GM23338 (cell line): ENCODE measurements around the gene AKAP7. TPM values are rescaled to one million over a fixed set of nuclear protein-coding genes. Genes with fewer than 3 reads are reported as not detected.

Experiments used
- ATAC-seq: fragments of 200-7000 bp; cut with Tn5 transposase; 3 replicates; pipeline ENCODE4 v1.9.1; 2020
- DNase-seq: peaks from one replicate; pipeline ENCODE4 v3.0.0-alpha.2; 2015; ENCODE audit warnings: low spot score
- H2AFZ ChIP-seq: fragments of 200-600 bp; sonication (generic); 2 replicates; pipeline ENCODE4 v1.8.0; 2016; ENCODE audit warnings: antibody characterized with exemption, mild to moderate bottlenecking, moderate library complexity
- H3F3A ChIP-seq: fragments of 200-600 bp; sonication (generic); replicated peaks from 2 replicates; pipeline ENCODE4 v1.8.0; 2017; ENCODE audit warnings: antibody characterized with exemption, mixed run types, low read depth
- H3K27ac ChIP-seq: fragments of 200-600 bp; sonication (generic); 2 replicates; pipeline ENCODE4 v1.6.1; 2016; ENCODE audit warnings: low read depth
- H3K27me3 ChIP-seq: fragments of 200-600 bp; sonication (generic); 2 replicates; pipeline ENCODE4 v1.8.0; 2016; ENCODE audit warnings: mild to moderate bottlenecking, mixed run types, moderate library complexity; ENCODE audit not compliant: insufficient read depth
- H3K36me3 ChIP-seq: fragments of 200-600 bp; sonication (generic); 2 replicates; pipeline ENCODE4 v1.8.0; 2016; ENCODE audit warnings: mild to moderate bottlenecking; ENCODE audit not compliant: insufficient read depth
- H3K4me1 ChIP-seq: fragments of 200-600 bp; sonication (generic); 2 replicates; pipeline ENCODE4 v1.8.0; 2016; ENCODE audit warnings: mild to moderate bottlenecking, moderate library complexity; ENCODE audit not compliant: insufficient read depth
- H3K4me2 ChIP-seq: fragments of 200-600 bp; sonication (generic); 2 replicates; pipeline ENCODE4 v1.7.1; 2017; ENCODE audit warnings: mixed run types
- H3K4me3 ChIP-seq: fragments of 200-600 bp; sonication (generic); 2 replicates; pipeline ENCODE4 v1.6.1; 2016; ENCODE audit warnings: mixed run types
- H3K79me2 ChIP-seq: fragments of 200-600 bp; sonication (generic); replicated peaks from 2 replicates; pipeline ENCODE4 v1.8.0; 2017; ENCODE audit warnings: mild to moderate bottlenecking; ENCODE audit not compliant: insufficient read depth
- H3K9me2 ChIP-seq: fragments of 200-600 bp; sonication (generic); 2 replicates; pipeline ENCODE4 v1.8.0; 2017; ENCODE audit not compliant: insufficient read depth
- H4K20me1 ChIP-seq: fragments of 200-600 bp; sonication (generic); replicated peaks from 2 replicates; pipeline ENCODE4 v1.8.0; 2017; ENCODE audit warnings: mild to moderate bottlenecking; ENCODE audit not compliant: insufficient read depth
- H3K27ac Mint-ChIP-seq: 2 replicates; pipeline ENCODE4 v1.8.0; 2020; ENCODE audit warnings: inconsistent platforms, mild to moderate bottlenecking, moderate library complexity, mixed read lengths
- H3K27me3 Mint-ChIP-seq: 3 replicates; pipeline ENCODE4 v1.8.0; 2022; ENCODE audit warnings: low read depth, mild to moderate bottlenecking, moderate library complexity, mixed read lengths, inconsistent platforms; ENCODE audit not compliant: insufficient read depth, poor library complexity
- H3K36me3 Mint-ChIP-seq: 3 replicates; pipeline ENCODE4 v1.8.0; 2021; ENCODE audit warnings: low read depth, mild to moderate bottlenecking, inconsistent platforms, moderate library complexity, mixed read lengths
- H3K4me1 Mint-ChIP-seq: 3 replicates; pipeline ENCODE4 v1.8.0; 2020; ENCODE audit warnings: mild to moderate bottlenecking, inconsistent platforms, mixed read lengths
- H3K4me3 Mint-ChIP-seq: 3 replicates; pipeline ENCODE4 v1.8.0; 2021; ENCODE audit warnings: moderate library complexity, mild to moderate bottlenecking, inconsistent platforms, mixed read lengths
- H3K9me3 Mint-ChIP-seq: 3 replicates; pipeline ENCODE4 v1.8.0; 2020; ENCODE audit warnings: moderate library complexity, mild to moderate bottlenecking, inconsistent platforms, mixed read lengths
- CREB1 ChIP-seq: fragments of 250-450 bp; sonication (Bioruptor Pico); IDR thresholded peaks from 2 replicates; pipeline ENCODE4 v1.5.0; 2020; ENCODE audit warnings: low read depth, mild to moderate bottlenecking, moderate library complexity
- ETS1 ChIP-seq: IDR thresholded peaks from 2 replicates; pipeline ENCODE4 v1.6.1; 2016; ENCODE audit warnings: antibody characterized with exemption
- EZH2 ChIP-seq: fragments of 200-600 bp; sonication (generic); IDR thresholded peaks from one replicate; pipeline ENCODE4 v1.8.0; 2017; ENCODE audit warnings: antibody characterized with exemption, mild to moderate bottlenecking, low read depth; ENCODE audit not compliant: unreplicated experiment
- EZH2phosphoT487 ChIP-seq: fragments of 200-600 bp; sonication (generic); IDR thresholded peaks from one replicate; pipeline ENCODE4 v1.8.1; 2018; ENCODE audit warnings: antibody characterized with exemption; ENCODE audit not compliant: unreplicated experiment
- JUNB ChIP-seq: IDR thresholded peaks from one replicate; pipeline ENCODE4 v1.6.1; 2016; ENCODE audit warnings: antibody characterized with exemption; ENCODE audit not compliant: unreplicated experiment
- NANOG ChIP-seq: IDR thresholded peaks from 2 replicates; pipeline ENCODE4 v1.6.1; 2016; ENCODE audit warnings: antibody characterized with exemption, borderline replicate concordance
- POLR2AphosphoS5 ChIP-seq: IDR thresholded peaks from 2 replicates; pipeline ENCODE4 v1.6.1; 2016; ENCODE audit warnings: antibody characterized with exemption, low read depth
- STAT1 ChIP-seq: IDR thresholded peaks from one replicate; pipeline ENCODE4 v1.6.1; 2016; ENCODE audit warnings: antibody characterized with exemption; ENCODE audit not compliant: unreplicated experiment
- ZNF114 ChIP-seq: fragments of 250-450 bp; sonication (Bioruptor Pico); IDR thresholded peaks from 2 replicates; pipeline ENCODE4 v1.5.0; 2020; ENCODE audit warnings: mild to moderate bottlenecking, moderate library complexity
- ZNF331 ChIP-seq: fragments of 250-450 bp; sonication (Bioruptor Pico); IDR thresholded peaks from 2 replicates; pipeline ENCODE4 v1.5.0; 2020; ENCODE audit warnings: low read depth, mild to moderate bottlenecking, moderate library complexity
- polyA plus RNA-seq: library from polyadenylated mRNA; unstranded; fragments of >200 nt; fragmentation: Nextera tagmentation; extraction: Ambion mirVana; gene quantifications from 2 replicates; pipeline ENCODE4 v1.2.1, GENCODE V29; 2016
- total RNA-seq: library from RNA; depleted of rRNA; stranded (reverse); fragments of >200 nt; shearing (Covaris generic); gene quantifications from 2 replicates; pipeline ENCODE4 v1.2.3, GENCODE V29; 2014
- TF ChIP-seq, protein P1 (sequence below): IDR thresholded peaks from one replicate; pipeline ENCODE4 v1.6.1; 2018; ENCODE audit warnings: antibody characterized with exemption; ENCODE audit not compliant: unreplicated experiment
- TF ChIP-seq, protein P2 (sequence below), 2 experiments: fragments of 200-600 bp in 1 of 2; sonication (generic) in 1 of 2; conservative IDR thresholded peaks; 2 replicates each; pipeline versions ENCODE4 v1.5.1 to v1.6.1; 2016 to 2017; ENCODE audit warnings: antibody characterized with exemption in 2 of 2, low read depth in 2 of 2, mild to moderate bottlenecking in 2 of 2, moderate library complexity in 1 of 2

Gene AKAP7
- total and polyA plus RNA-seq, 2 experiments from 2014 or later, result 12.2 to 20.0 TPM

- TF ChIP-seq, protein P1, sequence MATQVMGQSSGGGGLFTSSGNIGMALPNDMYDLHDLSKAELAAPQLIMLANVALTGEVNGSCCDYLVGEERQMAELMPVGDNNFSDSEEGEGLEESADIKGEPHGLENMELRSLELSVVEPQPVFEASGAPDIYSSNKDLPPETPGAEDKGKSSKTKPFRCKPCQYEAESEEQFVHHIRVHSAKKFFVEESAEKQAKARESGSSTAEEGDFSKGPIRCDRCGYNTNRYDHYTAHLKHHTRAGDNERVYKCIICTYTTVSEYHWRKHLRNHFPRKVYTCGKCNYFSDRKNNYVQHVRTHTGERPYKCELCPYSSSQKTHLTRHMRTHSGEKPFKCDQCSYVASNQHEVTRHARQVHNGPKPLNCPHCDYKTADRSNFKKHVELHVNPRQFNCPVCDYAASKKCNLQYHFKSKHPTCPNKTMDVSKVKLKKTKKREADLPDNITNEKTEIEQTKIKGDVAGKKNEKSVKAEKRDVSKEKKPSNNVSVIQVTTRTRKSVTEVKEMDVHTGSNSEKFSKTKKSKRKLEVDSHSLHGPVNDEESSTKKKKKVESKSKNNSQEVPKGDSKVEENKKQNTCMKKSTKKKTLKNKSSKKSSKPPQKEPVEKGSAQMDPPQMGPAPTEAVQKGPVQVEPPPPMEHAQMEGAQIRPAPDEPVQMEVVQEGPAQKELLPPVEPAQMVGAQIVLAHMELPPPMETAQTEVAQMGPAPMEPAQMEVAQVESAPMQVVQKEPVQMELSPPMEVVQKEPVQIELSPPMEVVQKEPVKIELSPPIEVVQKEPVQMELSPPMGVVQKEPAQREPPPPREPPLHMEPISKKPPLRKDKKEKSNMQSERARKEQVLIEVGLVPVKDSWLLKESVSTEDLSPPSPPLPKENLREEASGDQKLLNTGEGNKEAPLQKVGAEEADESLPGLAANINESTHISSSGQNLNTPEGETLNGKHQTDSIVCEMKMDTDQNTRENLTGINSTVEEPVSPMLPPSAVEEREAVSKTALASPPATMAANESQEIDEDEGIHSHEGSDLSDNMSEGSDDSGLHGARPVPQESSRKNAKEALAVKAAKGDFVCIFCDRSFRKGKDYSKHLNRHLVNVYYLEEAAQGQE, result no peak
- TF ChIP-seq JUNB (no peak), ZNF331 (CRISPR knock-in tag) (no peak), CREB1 (CRISPR knock-in tag) (no peak), POLR2AphosphoS5 (no peak), STAT1 (no peak), EZH2phosphoT487 (no peak), EZH2 (no peak)
- TF ChIP-seq, protein P2, sequence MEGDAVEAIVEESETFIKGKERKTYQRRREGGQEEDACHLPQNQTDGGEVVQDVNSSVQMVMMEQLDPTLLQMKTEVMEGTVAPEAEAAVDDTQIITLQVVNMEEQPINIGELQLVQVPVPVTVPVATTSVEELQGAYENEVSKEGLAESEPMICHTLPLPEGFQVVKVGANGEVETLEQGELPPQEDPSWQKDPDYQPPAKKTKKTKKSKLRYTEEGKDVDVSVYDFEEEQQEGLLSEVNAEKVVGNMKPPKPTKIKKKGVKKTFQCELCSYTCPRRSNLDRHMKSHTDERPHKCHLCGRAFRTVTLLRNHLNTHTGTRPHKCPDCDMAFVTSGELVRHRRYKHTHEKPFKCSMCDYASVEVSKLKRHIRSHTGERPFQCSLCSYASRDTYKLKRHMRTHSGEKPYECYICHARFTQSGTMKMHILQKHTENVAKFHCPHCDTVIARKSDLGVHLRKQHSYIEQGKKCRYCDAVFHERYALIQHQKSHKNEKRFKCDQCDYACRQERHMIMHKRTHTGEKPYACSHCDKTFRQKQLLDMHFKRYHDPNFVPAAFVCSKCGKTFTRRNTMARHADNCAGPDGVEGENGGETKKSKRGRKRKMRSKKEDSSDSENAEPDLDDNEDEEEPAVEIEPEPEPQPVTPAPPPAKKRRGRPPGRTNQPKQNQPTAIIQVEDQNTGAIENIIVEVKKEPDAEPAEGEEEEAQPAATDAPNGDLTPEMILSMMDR (conservative IDR thresholded peaks at IDR 0.05; ENCODE audit: low read depth in 2 of 2), result no peak
Observed at GRCh38 chr6:131303338-131303930, 168.2 kb downstream of the AKAP7 start (continued).

DNA sequence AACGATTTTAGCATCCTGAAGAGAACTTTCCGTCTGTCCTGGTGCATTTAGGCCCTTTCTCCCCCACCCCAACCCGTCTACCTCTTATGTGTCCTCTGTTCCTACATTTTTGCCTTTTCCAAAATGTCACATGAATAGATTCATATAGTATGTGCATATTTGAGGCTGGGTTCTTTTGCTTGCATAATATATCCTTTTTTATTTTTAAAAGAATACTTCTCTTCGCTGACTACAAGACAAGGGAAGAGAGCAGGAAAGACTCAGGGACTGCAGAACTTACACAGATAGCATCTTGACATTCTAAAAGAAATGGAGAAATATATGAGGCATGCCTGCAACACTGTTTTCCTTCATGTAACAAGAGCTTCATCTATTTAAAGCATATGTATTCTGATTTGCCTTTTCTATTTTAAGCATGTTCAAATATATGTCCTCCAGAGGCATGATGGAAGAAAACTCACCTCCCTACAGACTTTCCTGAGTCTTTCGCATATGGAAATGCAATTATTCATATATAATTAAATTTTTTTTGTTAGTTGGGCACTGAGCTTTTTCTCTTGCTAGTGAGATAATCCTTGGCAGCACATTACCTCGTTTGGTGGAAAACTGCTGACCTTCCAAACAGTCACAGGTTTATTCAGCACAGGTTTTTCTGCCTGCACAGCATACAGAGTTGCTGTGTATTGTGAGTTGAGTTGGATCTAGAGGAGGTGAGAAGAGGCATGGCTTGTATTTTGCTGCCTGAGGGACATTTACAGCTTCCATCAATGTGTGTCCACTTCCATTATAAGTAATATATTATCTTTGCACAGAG is 170.0 kb downstream of the AKAP7 start:
- peaks cover 28% of the 10 kb centered on the region for H3K4me1 ChIP-seq
- H3K79me2 ChIP-seq, result no peaks in the 10 kb centered on the region; the same call in 1 of the 2 replicates
- ATAC-seq (no peak), DNase-seq (no peak)
- no peak overlapping the region for H3K4me3 ChIP-seq
- H3K9me2 ChIP-seq, result 0 out of 2 replicates have a peak, but pooled peaks cover 2% of the 10 kb centered on the region
- no peaks in the 10 kb centered on the region for H4K20me1 ChIP-seq
- Mint-ChIP-seq H3K27me3 (peaks cover 8% of the 10 kb centered on the region), H3K27ac (no peak overlapping the region), H3K4me3 (no peak overlapping the region), H3K4me1 (peaks cover 30% of the 10 kb centered on the region), H3K9me3 (peaks cover 30% of the 10 kb centered on the region), H3K36me3 (peaks cover 38% of the 10 kb centered on the region)
- no peak overlapping the region for H3K4me2 ChIP-seq
- H2AFZ ChIP-seq, result no peak overlapping the region
- no peak overlapping the region for H3K27ac ChIP-seq
- H3F3A ChIP-seq, result 0 out of 2 replicates have a peak, but pooled peaks cover 3% of the 10 kb centered on the region
- no peaks in the 10 kb centered on the region for H3K27me3 ChIP-seq
- H3K36me3 ChIP-seq, result peaks cover 15% of the 10 kb centered on the region; the same call in 1 of the 2 replicates
- no peak for TF ChIP-seq ETS1
- TF ChIP-seq POLR2AphosphoS5, result no peak
- no peak for TF ChIP-seq ZNF114 (CRISPR knock-in tag)
- TF ChIP-seq, protein P2 (conservative IDR thresholded peaks at IDR 0.05; ENCODE audit: low read depth in 2 of 2), result no peak
- no peak for TF ChIP-seq NANOG
- TF ChIP-seq CREB1 (CRISPR knock-in tag), result no peak
- no peak for TF ChIP-seq JUNB
- TF ChIP-seq, protein P1, result no peak
